GOT3 (cell line): ENCODE results near the gene GATD1.

Experiments
- DNase-seq: peaks from one replicate; lab custom pipeline; 2025; ENCODE audit warnings: mixed read lengths; lab: John Stamatoyannopoulos, UW

The GATD1 gene

GRCh38 chr11:812390-812789 is 35.1 kb upstream of the GATD1 start:
- no peak for DNase-seq

- no peak for DNase-seq
Measured at GRCh38 chr11:811446-812245, 34.4 kb upstream of the GATD1 start.

GRCh38 chr11:810040-810567 is 32.8 kb upstream of the GATD1 start:
- DNase-seq = no peak

- DNase-seq = peak; percentile 88
Measured at GRCh38 chr11:809287-810039, 32.2 kb upstream of the GATD1 start, which contains the start of gene RPLP2. TSS of gene RPLP2 (plus strand) at chr11:809967. CDS start at chr11:810235, 268 bp downstream.

GRCh38 chr11:808427-809286 is 31.4 kb upstream of the GATD1 start:
- no peak for DNase-seq

- DNase-seq = no peak
Measured at GRCh38 chr11:804599-804964, 27.3 kb upstream of the GATD1 start.

GRCh38 chr11:803770-804598 is 26.7 kb upstream of the GATD1 start:
- no peak for DNase-seq

GRCh38 chr11:803467-803742 is 26.1 kb upstream of the GATD1 start:
- DNase-seq = no peak

- DNase-seq = no peak
Measured at GRCh38 chr11:802693-803466, 25.6 kb upstream of the GATD1 start.

- DNase-seq = no peak
Measured at GRCh38 chr11:802018-802617, 24.8 kb upstream of the GATD1 start.

GRCh38 chr11:801097-801780 is 24.0 kb upstream of the GATD1 start:
- no peak for DNase-seq

- no peak for DNase-seq
Measured at GRCh38 chr11:800473-800872, 23.2 kb upstream of the GATD1 start.

GRCh38 chr11:799641-800316 is 22.5 kb upstream of the GATD1 start:
- DNase-seq = no peak

- no peak for DNase-seq
Measured at GRCh38 chr11:798093-798713, 20.9 kb upstream of the GATD1 start, which contains the start of gene SLC25A22. TSS of gene SLC25A22 (minus strand) at chr11:798281. CDS start at chr11:795006, 3,275 bp downstream.

- DNase-seq = no peak
Measured at GRCh38 chr11:797296-798092, 20.2 kb upstream of the GATD1 start.

- DNase-seq = no peak
Measured at GRCh38 chr11:796565-797295, 19.4 kb upstream of the GATD1 start.
